WI38 (cell line): ENCODE results near the gene TCF7.

Source experiments
- H3K4me3 ChIP-seq: 2 replicates; pipeline ENCODE4 v1.5.1; 2011; ENCODE audit warnings: low read depth, mild to moderate bottlenecking, control low read depth, low read length
- TF ChIP-seq, protein P1 (sequence below): IDR thresholded peaks from 2 replicates; pipeline ENCODE4 v1.5.1; 2012; ENCODE audit warnings: low read depth, mild to moderate bottlenecking, control low read depth, low read length

The TCF7 gene

DNA sequence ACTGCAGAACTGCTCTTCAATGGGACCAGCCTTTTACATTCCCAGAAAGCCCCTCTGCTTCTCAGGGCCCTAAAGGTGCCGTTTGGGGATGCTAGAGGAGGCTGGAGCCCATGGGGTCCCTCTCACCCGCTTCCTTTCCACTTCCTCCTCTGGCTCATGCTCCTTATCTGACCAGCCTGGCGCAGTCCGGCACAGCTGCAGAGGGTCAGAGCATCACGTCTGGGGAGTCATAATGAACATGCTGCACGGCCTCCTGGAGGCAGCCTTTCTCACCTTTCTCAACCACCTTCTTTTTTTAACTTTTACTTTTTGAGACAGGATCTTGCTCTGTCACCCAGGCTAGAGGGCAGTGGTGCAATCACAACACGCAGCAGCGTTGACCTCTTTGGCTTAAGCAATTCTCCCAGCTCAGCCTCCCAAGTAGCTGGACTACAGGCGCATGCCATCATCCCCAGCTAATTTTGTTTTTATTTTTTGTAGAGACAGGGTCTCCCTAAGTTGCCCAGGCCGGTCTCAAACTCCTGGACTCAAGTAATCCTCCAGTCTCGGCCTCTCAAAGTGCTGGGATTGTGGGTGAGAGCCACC is 15.1 kb upstream of the TCF7 start:
- TF ChIP-seq, protein P1, sequence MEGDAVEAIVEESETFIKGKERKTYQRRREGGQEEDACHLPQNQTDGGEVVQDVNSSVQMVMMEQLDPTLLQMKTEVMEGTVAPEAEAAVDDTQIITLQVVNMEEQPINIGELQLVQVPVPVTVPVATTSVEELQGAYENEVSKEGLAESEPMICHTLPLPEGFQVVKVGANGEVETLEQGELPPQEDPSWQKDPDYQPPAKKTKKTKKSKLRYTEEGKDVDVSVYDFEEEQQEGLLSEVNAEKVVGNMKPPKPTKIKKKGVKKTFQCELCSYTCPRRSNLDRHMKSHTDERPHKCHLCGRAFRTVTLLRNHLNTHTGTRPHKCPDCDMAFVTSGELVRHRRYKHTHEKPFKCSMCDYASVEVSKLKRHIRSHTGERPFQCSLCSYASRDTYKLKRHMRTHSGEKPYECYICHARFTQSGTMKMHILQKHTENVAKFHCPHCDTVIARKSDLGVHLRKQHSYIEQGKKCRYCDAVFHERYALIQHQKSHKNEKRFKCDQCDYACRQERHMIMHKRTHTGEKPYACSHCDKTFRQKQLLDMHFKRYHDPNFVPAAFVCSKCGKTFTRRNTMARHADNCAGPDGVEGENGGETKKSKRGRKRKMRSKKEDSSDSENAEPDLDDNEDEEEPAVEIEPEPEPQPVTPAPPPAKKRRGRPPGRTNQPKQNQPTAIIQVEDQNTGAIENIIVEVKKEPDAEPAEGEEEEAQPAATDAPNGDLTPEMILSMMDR: no peak
- no peak overlapping the region for H3K4me3 ChIP-seq

DNA sequence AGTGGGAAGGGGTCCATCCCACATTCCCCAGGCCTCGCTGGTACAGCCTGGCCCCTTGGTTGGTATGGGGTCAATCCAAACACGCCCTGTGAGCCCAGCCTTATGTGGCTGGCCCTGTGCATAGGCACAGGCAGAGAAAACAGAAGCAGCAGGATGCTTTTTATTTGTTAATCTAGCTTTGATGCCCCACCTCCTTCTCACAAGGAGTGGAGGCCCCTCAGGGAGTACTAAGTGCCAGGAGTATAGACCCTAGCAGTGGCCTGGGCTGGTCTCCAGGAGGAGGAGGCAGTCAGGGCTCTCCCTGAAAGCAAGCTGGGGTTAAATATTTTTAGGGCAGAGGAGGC is 14.6 kb upstream of the TCF7 start:
- TF ChIP-seq, protein P1: no peak
- no peak overlapping the region for H3K4me3 ChIP-seq

DNA sequence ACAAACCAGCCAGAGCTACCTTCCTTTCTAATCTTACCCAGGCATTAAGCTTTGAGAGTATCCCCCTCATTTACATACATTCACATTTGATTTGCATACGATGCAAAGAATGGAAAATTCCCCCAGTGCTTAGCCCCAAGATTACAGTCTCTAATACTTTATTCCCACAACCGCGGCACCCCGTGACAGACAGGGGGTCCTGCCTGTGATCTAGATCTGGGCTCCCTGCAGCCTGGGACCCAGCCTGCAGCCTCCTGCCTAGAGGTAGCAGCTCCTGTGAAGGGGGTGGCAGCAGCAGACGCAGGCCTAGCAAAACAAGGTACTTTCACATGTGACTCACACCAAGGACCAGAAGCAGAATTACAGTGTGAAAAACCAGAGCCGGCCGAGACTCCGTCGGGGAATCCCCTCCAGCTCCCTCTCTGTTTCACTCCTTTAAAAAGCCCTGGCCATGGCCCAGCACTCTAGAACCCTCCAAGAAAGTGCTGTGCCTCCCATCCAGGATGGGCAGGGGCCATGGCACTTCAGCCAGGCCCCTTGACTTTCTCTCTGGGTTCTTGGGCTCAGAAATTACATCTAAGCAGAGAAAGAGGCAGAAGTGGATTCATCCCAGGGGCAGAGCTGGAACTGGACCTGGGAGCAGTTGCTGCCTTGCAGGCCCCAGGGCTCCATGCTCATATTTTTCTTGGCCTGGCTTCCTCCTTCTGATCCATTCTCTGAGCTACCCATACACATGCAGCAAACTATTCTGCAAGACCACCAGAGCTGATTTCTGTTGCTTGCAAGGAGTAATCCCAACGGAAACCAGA is 14.0 kb upstream of the TCF7 start:
- TF ChIP-seq, protein P1: no peak
- H3K4me3 ChIP-seq: no peak overlapping the region

DNA sequence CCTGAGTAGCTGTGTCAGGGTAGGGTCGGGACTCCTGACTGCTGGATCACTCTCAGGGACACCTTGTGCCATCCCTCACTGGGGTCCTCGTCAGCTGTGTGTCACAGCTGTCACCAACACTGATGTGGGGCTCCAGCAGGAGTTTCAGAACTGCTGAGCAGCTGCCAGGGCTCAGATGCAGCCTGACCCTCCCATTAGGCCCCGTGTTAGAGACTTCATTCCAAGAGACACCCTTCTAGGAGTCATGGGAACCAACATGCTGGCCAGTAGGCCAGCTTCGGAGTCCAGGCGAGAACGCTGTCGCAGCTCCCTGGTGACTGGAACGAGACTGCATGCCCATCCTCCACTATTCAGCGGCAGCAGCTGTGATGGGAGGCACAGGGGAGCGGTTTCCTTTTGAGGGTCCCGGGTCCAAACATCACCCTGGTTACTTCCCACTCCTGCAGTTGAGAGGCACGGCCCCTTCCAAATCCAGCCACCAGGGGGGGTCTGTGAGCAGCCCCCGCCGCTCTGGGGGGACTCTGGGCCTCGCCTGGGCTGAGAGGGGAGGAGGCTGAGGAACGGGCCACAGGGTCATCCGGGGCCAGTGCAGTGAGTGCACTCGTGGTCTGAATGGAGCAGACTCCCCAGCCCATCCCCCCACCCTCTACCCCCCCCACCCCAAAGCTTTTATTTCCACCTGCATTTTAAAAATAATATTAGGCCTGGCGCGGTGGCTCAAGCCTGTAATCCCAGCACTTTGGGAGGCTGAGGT is 12.6 kb upstream of the TCF7 start:
- TF ChIP-seq, protein P1: peak; percentile 92
- H3K4me3 ChIP-seq: no peak overlapping the region

DNA sequence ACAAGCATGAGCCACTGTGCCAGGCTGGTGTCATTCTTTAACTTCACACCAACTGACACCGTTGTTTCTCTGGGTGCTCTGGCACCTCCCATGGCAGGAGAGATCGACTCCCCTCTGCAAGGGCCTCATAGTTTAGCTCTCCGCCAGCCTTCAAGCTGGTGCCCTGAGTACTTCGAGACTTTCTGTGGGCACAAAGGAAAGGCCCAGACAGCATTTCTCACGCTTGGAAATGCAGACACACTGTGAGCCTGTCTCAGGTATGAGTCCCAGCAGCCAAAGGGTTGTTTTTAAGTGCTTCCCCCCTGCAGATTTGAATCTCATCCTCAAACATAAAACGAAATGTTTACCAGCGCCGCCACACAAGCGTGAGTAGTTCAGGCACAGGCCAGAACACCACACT is 11.1 kb upstream of the TCF7 start:
- TF ChIP-seq, protein P1: no peak
- H3K4me3 ChIP-seq: no peak overlapping the region

DNA sequence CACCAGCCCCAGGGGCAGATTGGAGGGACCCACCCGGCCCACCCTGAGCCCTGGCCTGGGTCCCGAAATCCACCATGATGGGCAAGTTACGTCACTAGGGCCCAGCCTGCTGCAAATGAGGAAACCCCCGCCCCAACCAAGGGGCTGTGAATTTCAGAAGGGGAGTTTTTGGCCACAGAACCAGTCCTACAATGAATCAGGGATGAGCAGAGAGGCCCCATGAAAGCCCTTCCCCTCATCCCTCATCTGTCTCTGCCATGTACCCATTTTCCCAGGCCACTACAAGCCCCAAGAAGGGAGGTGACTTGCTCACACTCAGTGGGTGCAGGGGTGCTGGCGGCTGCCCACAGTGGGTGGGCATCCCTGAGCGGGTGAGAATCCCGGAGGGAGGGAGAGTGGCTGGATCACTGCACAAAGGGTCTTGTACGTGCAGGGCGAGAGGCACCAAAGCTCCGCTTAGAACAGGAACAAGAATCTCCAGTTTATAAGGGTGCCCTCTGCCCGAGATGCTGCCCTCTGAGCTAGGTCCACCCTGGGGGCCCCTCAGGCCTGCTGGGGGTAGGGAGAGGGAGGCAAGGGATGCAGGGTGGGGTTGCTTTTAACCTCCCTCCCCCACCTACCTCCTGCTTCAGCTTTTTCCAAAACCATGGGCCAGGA is 10.4 kb upstream of the TCF7 start:
- H3K4me3 ChIP-seq: no peak overlapping the region
- TF ChIP-seq, protein P1: no peak
